Measurements from ENCODE around the gene IWS1.
A peak's percentile ranks its signal among the peaks of the same experiment; 100 is the strongest.
"Not testable (repeated sequence)": the region's sequence is repeated elsewhere in the genome, so short reads cannot be mapped to it uniquely, and the experiment has no call there.

IWS1 gene

GRCh38 chr2:127527001-127527804 is 914 bp upstream of the IWS1 start:
- DNase-seq: peak; percentile 56

- peak; percentile 31 for DNase-seq
Measured at GRCh38 chr2:127525691-127526131, 578 bp downstream of the IWS1 start.

GRCh38 chr2:127524198-127524834 is 2.0 kb downstream of the IWS1 start:
- not testable (repeated sequence) for DNase-seq

GRCh38 chr2:127523269-127523939 is 2.9 kb downstream of the IWS1 start:
- peak; percentile 58 for DNase-seq

- DNase-seq: no peak
Measured at GRCh38 chr2:127520424-127520823, 5.9 kb downstream of the IWS1 start.

GRCh38 chr2:127517465-127517864 is 8.8 kb downstream of the IWS1 start:
- no peak for DNase-seq

- no peak for DNase-seq
Measured at GRCh38 chr2:127516041-127516762, 10.1 kb downstream of the IWS1 start.

- no peak for DNase-seq
Measured at GRCh38 chr2:127515383-127515915, 10.8 kb downstream of the IWS1 start.

- no peak for DNase-seq
Measured at GRCh38 chr2:127514485-127514884, 11.8 kb downstream of the IWS1 start.

GRCh38 chr2:127514076-127514475 is 12.2 kb downstream of the IWS1 start:
- no peak for DNase-seq

- DNase-seq: no peak
Measured at GRCh38 chr2:127512362-127512761, 13.9 kb downstream of the IWS1 start.

GRCh38 chr2:127511917-127512316 is 14.4 kb downstream of the IWS1 start:
- DNase-seq: no peak

GRCh38 chr2:127511090-127511695 is 15.1 kb downstream of the IWS1 start:
- DNase-seq: no peak

- DNase-seq: no peak
Measured at GRCh38 chr2:127510073-127510472, 16.2 kb downstream of the IWS1 start.

GRCh38 chr2:127508631-127509034 is 17.7 kb downstream of the IWS1 start:
- no peak for DNase-seq

- DNase-seq: no peak
Measured at GRCh38 chr2:127508023-127508630, 18.2 kb downstream of the IWS1 start.

- no peak for DNase-seq
Measured at GRCh38 chr2:127506510-127506909, 19.8 kb downstream of the IWS1 start.

- DNase-seq: peak; percentile 56
Measured at GRCh38 chr2:127504552-127505430, 21.5 kb downstream of the IWS1 start.

GRCh38 chr2:127503491-127503890 is 22.8 kb downstream of the IWS1 start:
- DNase-seq: no peak

- DNase-seq: no peak
Measured at GRCh38 chr2:127498386-127498785, 27.9 kb downstream of the IWS1 start.

GRCh38 chr2:127490283-127490682 is 36.0 kb downstream of the IWS1 start:
- DNase-seq: no peak
